ENCODE results near the gene SYNE4. TPM values are rescaled to one million over a fixed set of nuclear protein-coding genes. Genes with fewer than 3 reads are reported as not detected.

SYNE4 gene
- polyA plus RNA-seq, 1 donor, result 14.0 TPM

DNA sequence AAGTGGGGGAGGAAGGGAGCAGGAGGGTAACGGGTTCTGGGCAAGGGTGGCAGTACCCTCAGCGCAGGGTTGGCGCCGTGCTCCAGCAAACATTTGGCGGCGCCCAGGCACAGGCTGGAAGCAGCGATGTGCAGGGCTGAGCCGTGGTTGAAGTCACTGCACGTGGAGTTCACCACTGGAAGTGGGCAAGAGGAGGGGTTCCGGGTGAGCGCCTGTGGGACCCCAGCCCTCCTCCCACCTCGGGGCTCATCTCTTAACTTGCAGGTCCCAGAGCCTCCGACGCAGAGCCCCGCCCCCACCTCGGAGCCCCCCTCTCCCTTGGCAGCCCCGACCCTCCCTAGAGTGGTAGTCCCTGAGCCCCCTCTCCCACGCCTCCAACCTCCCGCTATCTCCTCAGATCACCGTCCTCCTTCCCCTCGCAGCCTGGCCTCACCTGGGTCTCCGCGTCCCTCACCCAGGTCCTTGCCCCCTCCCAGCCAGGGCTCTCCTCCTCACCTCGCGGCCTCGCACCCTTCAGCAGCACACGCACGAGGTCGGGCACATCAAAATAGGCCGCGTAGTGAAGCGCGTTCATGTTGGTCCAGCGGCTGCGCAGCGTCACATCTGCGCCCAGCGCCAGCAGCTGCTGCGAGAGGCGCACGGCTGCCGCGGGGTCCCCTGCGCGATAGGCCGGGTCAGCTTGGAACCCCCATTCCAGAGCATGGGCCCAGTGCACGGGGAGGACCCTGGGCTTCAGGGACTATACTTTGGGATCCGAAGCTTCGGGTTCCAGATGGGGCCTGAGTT lies 17.7 kb upstream of the SYNE4 start:
- no peak for DNase-seq

DNA sequence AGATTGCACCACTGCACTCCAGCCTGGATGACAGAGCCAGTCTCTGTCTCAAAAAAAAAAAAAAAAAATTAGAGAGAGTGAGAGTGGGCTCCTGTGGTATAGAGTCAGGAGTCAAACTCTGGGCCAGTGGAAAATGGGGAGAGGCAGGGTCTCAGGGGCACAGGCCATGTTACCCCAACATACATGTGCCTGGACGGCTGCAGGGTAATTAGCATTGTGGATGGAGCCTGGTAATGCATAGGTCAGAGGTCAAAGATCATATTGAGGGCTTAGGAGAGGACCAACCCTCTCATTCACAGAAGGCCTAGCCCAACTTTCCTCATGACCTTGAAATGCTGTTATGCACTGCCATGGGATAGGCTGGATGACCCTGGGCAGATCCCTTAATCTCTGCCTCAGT lies 16.9 kb upstream of the SYNE4 start:
- DNase-seq, result no peak

DNA sequence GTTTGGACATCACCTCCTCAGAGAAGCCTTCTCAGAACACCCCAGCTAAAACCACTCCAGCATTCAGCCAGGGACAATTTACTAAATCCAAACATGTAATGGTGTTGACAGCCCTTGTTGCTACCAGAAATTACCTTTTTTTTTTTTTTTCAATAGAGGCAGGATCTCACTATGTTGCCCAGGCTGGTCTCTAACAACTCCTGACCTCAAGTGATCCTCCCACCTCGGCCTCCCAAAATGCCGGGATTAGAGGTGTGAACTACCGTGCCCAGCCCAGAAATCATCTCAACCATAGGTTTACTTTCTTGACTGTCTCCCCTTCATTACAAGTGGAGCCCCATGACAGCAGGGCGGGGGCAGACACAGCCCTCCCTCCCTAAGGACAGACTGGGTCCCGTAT lies 14.8 kb upstream of the SYNE4 start:
- no peak for DNase-seq

DNA sequence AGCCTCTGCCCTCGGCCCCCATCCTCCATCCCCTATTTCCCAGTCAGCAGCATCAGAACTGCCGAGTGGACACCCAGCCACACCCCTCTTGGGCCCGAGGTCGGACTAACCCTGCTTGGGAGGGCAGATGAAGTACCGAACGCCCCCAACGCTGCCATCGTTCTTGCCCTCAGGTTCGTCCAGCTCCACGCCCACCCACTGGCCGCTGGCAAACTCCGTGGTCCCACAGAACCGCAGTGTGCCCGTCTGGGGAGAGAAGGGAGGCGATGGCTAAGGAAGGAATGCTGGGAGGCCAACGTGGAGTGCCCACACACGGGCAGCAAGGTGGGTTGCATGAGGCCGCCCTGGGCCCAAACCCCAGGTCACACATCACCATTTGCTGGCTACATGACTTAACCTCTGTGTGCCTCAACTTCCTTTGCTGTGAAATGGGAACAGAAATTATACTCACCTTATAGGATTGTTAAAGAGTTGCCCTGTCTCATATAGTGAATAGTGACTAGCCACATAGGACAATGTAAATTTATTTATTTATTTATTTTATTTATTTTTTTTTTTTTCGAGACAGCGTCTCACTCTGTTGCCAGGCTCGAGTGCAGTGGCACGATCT lies 10.6 kb upstream of the SYNE4 start:
- no peak for DNase-seq

DNA sequence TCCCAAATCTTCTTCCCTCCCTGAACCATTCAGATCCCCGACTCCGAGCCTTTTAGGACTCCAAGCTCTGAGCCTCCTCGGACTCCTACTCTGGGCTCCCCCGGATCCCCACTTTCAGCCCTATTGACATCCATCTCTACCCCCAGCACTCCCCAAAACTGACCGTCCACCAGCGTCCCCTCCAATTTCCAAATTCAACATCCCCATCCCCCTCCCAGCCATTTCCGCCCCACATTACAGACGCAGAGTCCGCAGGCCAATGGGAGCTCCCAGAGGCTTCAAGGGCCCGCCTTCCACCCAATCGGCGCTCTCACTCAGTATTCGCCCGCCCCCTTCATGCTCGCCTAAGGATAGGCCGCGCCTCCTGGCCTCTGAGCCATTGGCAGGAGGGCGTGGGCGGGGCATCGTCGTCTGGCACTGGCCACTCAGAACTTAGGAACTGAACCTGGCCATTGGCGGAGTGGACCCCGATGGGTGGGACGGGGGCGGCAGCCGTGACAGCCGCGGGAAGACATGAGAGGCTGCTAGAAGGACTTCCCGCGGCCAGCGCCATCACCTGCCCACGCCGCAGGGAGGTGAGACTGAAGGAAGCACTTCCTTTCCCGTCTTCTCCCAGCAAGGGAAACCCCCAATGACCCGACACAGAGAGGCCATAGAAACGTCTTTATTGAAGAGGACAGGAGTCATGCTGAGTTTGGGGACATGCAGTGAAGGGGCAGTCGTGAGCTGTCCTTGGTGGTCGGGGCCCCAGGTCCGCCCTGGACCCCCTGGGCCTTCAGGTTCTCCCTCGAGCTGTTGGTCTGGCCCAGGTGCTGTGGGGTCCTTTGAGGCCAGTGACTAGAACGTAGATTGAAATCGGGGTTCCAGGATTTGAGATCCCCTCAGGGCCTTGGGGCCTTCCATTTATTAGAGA lies 5.7 kb upstream of the SYNE4 start, which contains the start of gene ALKBH6:
Gene ALKBH6 (minus strand): TSS at position 202 of the 913 bp plus-strand sequence. CDS start 816 bp downstream, outside the sequence.
- DNase-seq, result peak; percentile 99

DNA sequence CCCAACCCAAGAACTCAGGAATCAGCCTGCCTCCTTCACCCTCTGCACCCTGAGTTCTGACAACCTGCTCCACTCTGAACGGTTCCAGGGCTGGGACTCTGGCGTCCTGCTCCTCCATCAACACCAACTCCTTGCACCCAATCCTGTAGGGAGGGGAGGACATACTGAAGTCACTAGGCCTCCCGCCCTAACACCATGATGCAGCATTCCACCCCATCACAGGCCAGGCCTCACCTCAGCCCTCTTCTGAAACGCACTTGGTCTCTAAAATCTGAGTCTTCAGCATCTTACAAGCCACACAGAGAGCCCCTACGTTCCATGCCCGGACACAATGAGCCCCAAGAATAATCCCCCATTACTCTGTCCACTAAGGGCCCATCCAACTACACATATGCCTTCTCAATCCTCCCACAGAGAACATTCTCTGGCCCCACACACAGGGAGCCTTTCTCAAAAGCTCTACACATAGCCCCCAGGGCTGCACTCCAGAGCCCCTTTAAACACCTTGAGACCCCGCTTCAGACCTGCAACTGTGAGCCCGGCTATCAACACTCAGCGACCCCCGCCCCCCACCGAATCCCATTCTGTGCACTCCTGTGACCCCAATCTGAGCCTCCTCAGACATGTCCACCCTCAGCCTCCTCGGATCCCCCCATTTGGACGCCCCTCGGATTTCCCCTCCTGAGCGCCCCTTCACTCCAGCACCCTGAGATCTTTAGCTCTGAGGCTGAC lies 4.8 kb upstream of the SYNE4 start:
- DNase-seq, result no peak

DNA sequence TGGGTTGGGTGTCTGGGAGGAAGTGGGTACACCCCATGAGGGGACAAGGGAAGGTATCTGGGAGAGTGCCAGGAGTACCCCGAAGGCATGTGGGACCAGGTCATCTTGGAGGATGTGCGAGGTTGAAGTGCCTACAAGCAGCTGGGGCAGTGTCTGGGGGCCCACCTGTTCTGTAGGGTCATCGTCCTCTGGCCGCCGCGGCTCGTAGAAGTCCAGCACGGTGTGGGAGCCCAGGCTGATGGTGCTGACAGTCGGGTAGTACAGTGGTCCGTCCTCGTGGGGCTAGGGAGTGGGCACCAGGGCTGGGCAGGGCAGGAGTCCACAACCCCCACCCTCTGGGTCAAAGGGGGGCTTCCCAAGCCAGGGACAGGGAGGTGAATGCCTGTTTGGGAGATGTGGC lies 1.8 kb upstream of the SYNE4 start:
- no peak for DNase-seq

DNA sequence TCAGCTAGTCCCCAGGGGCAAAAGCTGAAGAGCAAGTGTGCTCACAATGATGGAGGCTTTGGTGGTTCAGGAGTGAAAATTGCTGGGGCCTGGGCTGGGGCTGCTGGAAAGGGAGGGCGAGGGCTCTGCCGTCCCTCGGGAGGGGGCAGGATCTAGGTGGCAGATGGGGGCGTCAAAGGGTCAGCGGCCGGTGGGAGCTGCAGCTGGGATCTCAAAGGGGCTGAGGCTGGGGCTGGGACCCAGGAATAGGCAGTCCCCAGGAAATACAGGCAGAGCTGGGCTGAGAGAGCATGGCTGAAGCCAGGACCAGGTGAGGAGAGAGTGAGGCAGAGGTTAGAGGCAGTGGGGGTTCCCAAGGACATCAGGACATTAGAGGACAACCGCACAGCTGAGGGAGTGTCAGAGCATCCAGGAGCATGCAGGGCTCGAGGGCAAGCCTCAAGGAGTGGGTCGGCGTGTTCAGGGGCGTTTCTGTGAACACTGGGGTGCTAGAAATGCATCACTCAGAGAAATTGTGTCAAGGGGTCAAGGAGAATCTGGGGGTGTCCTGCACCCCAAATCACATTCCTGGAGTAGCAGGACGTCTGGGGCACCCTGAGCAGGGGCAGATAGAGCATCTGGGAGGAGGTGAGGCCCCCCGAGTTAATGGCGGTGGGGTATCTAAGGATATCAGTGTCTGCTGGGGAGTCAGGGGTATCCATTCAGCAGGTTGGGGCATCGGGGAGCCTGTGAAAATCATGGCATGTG lies 1.2 kb upstream of the SYNE4 start:
- no peak for DNase-seq

DNA sequence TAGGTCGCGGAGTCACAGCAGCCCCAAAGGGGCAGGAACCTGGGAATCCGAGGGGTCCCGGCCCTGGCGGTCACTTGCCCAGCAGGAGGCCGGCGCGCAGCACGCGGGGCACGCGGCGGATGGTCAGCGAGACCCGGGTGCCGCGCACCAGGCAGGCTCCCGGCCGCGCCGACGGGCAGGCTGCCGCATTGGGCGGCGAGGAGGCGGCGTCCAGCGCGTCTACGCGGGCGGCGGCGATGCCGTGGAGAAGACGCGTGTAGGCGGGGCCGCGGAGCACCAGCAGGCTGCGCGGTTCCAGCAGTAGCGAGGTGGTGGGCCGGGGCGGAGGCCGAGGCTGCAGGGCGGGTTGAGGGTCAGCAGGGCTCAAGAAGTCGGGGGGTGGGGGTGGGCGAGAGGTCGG lies 607 bp upstream of the SYNE4 start:
- no peak for DNase-seq

DNA sequence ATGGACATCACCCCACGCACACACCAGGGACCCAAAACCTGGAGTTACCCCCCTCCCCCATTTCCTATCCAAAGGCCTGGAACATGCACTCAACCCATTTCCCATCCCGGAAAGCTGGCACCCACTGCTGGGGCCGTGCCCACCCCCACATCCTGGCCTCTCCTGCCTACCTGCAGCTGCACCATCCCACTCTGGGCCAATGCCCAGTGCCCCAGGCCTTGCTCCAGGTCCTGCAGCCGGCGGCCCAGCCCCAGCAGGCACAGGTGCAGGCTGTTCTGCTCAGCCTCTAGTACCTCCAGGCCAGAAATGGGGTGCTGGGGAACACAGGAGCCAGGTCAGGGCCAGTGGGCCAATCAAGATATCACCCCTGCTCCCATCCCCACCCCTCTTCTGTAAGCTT lies 1.7 kb downstream of the SYNE4 start:
- DNase-seq, result no peak

DNA sequence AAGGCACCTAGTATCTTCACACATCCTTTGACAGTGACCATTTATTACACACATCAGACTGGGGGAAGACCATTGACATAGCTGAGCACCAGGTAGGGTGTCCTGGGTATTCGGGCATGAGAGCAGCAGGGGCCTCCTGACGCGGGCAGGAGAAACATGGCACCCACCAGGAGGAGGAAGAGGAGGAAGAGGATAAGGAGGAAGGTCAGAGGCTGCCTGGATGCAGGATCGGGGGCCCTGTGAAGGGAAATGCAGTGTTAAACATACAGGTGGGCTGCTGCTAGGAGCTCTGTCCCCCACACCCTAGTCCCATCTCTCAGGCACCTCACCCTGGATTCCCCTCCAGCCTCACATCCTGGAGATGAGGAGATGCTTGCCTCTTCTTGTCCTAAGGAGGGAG lies 5.3 kb downstream of the SYNE4 start:
- no peak for DNase-seq

DNA sequence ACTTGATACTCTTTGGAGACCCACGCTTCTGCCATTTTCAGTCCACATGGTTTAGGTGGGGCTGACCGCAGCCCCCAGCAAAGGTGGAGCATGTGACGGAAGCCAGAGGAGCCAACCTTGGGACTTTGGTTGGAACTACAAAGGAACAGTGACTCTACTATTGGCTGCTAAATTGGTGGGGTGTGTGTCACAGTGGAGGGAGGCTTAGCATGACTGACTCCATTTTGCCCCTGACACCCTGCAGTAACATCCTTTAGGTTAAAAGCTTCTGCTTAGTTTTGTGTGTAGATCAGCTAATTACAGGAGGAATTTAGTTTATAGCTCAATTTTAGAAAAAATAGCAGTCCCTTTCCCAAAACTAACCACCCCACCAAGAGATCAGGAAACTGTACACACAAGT lies 7.0 kb downstream of the SYNE4 start:
- no peak for DNase-seq

DNA sequence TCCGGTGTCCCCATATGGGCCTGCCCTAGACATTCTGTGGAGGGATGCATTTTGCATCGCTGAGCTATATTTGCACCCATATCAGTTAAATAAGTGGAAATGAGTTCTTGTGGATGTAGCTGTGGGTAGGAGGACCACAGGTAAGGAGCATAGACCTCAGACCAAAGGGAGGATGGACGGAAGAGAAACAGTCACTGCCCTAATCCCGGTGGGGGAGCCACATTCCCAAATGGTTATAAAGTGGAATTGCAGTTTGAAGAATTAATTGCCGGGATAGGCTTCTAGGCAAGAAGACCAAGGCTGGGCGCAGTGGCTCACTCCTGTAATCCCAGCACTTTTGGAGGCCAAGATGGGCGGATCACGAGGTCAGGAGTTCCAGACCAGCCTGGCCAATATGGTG lies 11.8 kb downstream of the SYNE4 start:
- no peak for DNase-seq

DNA sequence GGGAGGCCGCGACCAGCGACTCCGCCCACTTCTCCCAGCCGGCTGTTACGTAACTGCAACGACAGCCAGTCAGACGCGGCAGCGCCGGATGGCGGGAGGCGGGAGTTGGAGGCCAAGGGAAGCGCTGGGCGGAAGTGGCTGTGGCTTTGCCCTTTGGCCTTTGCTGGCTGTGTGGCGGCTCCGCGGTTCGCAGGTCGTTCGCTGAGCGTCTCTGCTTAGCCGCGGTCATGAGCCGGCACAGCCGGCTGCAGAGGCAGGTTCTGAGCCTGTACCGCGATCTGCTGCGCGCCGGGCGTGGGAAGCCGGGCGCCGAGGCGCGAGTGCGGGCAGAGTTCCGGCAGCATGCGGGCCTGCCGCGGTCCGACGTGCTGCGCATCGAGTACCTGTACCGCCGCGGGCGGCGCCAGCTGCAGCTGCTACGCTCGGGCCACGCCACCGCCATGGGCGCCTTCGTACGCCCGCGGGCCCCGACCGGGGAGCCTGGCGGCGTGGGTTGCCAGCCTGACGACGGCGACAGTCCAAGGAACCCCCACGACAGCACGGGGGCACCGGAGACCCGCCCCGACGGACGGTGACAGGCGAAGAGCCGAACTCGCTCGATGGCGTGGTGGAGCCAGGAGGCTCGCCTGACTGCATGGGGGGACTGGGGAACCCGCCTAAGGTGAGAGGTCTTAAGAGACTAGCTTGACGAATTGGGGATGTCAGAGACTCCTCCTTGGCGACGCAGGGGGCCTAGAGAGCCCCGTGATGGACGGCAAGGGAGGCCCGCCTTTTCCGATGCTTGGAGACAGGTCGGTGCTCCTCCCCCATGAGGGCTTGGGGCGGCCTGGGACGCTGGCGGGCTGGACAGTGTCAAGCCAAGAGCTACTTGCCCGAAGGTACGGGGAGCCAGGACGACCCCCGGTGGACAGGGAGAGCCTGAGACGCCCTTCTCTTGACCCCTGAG lies 13.3 kb downstream of the SYNE4 start, which contains the start of gene SDHAF1:
Gene SDHAF1 (plus strand): TSS at position 141 of the 946 bp plus-strand sequence. CDS start 87 bp downstream, at position 228.
- DNase-seq, result peak; percentile 93

DNA sequence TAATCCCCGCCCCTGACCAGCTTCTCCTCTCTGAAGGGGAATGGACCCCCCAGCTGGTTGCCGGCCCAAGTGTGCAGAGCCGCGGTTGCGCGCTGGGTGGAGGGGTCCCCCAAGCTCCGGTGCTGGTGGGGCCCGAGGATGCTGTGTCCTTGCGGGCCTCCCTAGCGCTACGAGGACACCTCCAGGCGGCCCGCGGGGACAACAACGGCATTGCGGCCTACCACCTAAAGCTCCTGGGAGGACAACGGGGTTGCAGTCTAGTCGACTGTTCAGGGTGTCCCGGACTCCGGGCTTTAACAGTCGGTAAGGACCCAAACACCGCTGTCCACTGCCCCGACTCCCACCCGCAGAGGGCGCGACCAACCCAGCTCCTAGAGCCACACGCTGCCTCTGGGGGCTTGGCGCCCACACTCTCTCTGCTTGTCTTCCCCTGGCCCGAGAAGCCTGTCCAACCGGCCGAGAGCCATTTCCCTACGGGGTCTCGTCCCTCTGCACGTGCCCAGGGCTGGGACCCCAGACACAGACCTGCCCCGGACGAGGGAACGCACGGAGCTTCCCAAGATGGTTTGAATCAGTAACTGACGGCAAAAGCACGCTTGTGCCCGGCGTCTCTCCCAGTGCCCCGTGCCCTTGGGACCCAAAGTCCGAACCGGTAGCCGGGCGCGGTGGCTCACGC lies 14.6 kb downstream of the SYNE4 start:
- no peak for DNase-seq

DNA sequence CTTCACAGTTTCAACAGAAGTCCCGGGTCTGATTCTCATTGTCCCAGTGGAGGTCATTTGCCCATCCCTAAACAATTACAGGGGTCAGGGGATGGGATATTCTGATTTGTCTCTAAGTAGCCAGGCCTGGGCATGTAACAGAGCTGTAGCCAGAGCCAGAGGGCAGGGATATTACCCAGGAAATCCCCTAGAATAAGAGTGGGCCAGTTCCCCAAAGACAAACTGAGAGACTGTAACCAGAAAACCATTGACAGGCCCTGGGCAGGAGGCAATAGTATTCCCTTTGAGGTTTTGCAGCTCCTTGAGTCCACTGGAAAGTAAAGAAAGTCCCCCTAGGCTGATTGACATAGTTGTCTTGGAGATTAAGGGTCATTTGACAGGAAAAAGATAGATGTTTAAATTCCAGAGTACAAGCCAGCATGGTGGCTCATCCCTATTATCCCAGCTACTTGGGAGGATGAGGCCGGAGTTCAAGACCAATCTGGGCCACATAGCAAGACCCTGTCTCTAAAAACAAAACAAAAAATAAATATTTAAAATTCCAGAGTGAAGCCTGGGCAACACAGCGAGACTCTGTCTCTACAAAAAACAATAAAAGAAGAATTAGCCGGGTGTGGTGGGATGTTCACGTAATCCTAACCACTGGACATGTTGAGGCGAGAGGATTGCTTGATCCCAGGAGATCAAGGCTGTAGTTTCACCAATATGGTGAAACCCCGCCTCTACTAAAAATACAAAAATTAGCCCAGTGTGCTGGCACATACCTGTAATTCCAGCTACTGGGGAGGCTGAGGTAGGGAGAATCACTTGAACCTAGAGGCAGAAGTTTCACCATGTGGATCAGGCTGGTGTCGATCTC lies 15.5 kb downstream of the SYNE4 start:
- DNase-seq, result no peak

DNA sequence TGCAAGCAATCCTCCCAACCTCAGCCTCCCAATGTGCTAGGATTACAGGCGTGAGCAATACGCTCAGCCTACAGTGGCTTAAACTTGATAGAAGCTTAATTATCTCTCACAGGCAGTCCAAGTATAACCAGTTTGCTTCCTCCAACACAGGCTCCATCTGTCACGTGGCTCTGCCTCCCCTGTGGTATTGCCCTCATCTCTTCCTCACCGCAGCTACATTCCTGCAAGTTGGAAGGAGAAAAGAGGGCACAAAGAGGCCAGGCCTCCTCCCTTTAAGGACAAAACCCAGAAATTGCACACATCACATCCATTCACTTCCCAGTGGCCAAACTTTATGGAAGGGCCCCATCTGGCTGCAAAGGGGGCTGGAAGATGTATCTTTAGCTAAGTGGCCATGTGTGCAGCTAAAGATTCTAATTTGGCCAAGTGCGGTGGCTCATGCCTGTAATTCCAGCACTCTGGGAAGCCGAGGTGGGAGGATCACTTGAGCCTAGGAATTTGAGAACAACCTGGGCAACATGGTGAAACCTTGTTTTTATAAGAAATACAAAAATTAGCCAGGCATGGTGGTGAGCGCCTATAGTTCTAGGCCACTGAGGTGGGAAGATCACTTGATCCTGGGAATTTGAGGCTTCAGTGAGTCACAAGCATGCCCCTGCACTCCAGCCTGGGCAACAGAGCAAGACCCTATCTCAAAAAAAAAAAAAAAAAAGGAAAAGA lies 16.7 kb downstream of the SYNE4 start:
- no peak for DNase-seq

All from left kidney (tissue), 2 donors.